Fibroblast of villous mesenchyme (primary cell): ENCODE data around the gene RIMBP2. TPM values are rescaled to one million over a fixed set of nuclear protein-coding genes. Genes with fewer than 3 reads are reported as not detected.

Experiments used
- DNase-seq: peaks from one replicate; pipeline ENCODE4 v3.0.0-alpha.2; 2010; ENCODE audit warnings: low read depth
- H3K4me3 ChIP-seq: 2 replicates; pipeline ENCODE4 v1.5.1; 2011; ENCODE audit warnings: low read depth, mild to moderate bottlenecking, low read length
- CTCF ChIP-seq: IDR thresholded peaks from 2 replicates; pipeline ENCODE4 v1.5.1; 2012; ENCODE audit warnings: low read depth, mild to moderate bottlenecking, low read length; ENCODE audit not compliant: insufficient read depth
- total RNA-seq: library from RNA; depleted of rRNA; stranded (reverse); fragments of >200 nt; gene quantifications from 2 replicates; pipeline ENCODE4 v1.2.3, GENCODE V29; 2012

The RIMBP2 gene
- total RNA-seq, 1 donor, result not detected

GRCh38 chr12:130391186-130391585, 324.9 kb downstream of the RIMBP2 start:
- no peak for DNase-seq
- TF ChIP-seq CTCF, result no peak

GRCh38 chr12:130385193-130385592, 330.9 kb downstream of the RIMBP2 start:
- DNase-seq, result no peak
- no peak overlapping the region for H3K4me3 ChIP-seq
- no peak for TF ChIP-seq CTCF

More at GRCh38 chr12:130391186-130391585, 324.9 kb downstream of the RIMBP2 start:
- H3K4me3 ChIP-seq, result no peak overlapping the region

GRCh38 chr12:130384234-130384633, 331.9 kb downstream of the RIMBP2 start:
- DNase-seq, result no peak
- TF ChIP-seq CTCF, result no peak
- H3K4me3 ChIP-seq, result no peak overlapping the region

GRCh38 chr12:130382818-130383217, 333.3 kb downstream of the RIMBP2 start:
- no peak for TF ChIP-seq CTCF
- no peak for DNase-seq
- no peak overlapping the region for H3K4me3 ChIP-seq

- TF ChIP-seq CTCF, result no peak
- no peak for DNase-seq
- H3K4me3 ChIP-seq, result no peak overlapping the region
Measured at GRCh38 chr12:130375296-130376287, 340.5 kb downstream of the RIMBP2 start.

GRCh38 chr12:130374083-130374482, 342.0 kb downstream of the RIMBP2 start:
- no peak for TF ChIP-seq CTCF
- DNase-seq, result no peak
- no peak overlapping the region for H3K4me3 ChIP-seq
